Dermis blood vessel endothelial cell (primary cell): Measurements from ENCODE around the gene PNMA6E. TPM values are rescaled to one million over a fixed set of nuclear protein-coding genes. Genes with fewer than 3 reads are reported as not detected.
"Not testable (repeated sequence)": the region's sequence is repeated elsewhere in the genome, so short reads cannot be mapped to it uniquely, and the experiment has no call there.

Experiments
- DNase-seq: peaks from one replicate; pipeline ENCODE4 v3.0.0; 2010
- total RNA-seq: library from RNA; depleted of rRNA; stranded (reverse); fragments of >200 nt; gene quantifications from 2 replicates; pipeline ENCODE4 v1.2.3, GENCODE V29; 2014

PNMA6E gene
- total RNA-seq, 1 donor from 2014 or later, result not detected

DNA sequence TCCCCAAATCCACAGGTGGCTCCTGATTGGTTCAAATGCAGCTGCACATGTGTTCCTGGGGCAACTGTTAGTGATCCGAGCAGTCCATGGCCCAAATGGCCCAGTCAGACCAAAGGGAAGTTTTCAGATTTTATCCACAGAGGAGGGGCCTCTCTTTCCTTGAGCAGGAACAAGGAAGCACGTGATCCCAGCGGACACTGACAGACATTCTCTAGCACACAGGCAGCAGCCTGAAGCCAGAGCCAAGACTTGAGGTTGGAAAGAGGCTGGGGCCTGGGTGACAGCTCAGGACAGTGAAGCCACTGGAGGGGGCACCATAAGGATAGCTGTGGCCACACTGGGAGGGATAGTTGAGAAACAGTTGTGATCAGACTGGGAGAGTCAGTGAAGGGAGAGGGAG is 6.6 kb upstream of the PNMA6E start:
- peak; percentile 19 for DNase-seq

DNA sequence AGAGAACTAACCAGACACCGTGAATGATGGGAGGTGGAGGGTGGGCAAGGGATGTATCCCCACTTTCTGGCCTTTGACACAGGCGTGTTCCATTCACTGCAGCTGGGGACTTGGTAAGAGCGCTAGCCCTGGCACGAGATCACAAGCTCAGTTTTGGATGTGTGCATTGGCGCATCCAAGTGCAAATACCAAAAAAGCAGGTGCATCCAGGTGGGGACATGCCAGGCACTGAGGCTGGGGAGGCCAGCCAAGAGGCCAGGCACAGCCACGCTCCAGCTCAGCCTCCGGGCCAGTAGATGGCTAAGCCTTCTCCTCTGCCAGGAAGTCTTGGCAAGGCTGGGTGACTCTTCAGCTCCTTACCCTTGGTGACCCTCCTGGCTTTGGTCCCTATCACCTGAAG is 5.8 kb upstream of the PNMA6E start:
- no peak for DNase-seq

DNA sequence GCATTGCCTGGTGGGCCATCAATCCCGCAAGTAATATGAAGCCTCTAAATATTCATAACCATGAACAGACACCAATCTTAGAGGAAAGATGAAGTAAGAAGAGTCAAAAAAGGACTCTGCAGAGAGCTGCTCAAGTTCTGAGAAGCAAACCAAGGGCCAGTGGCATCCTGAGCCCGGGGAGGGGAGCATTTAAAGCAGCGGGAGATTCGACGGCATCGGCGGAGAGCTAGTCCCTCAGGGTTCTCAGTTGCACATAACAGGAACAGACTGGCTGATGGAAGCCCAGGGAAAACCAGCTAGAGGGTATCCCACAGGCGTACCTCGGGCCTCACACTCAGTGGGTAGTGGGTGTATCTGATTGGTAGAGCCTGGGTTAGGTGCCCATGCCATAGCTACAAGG is 4.9 kb upstream of the PNMA6E start:
- DNase-seq, result no peak

DNA sequence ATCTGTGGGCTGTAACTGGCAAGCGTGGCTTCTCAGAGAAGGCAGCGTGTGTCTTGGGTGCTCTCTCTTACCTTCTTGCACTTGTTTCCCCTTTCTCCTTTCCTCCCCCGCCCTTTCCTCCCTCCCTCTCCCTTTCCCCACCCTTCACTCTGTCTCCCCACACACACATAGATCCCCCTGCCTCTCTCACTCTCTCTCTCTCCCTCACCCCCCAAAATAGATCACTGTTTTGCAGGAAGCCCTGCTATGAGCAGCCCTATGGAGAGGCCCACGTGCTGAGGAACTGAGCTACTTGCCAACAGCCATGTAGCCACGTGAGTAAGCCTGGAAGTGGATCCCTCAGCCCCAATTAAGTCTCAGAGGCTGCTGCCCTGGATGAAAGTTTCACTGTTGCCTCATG is 4.3 kb upstream of the PNMA6E start:
- DNase-seq, result no peak

DNA sequence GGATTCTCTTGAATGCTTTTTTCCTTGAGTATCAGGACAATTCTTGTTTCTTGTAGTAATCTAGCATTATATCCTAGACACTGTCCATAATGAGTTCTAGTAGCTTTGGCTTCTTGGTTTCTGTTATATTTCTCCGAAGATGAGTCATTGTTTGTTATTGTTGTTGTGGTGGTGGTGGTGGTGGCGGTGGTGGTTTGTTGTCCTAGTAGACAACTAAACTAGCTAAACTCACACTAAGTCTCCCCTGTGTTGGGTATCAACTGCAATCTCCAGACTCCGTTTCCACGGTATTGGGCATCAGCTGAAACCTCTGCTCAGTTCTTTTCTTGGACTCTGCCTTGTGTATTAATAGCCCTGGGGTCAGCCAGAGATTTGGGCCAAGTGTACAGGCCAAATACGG is 3.2 kb upstream of the PNMA6E start:
- DNase-seq, result not testable (repeated sequence)

DNA sequence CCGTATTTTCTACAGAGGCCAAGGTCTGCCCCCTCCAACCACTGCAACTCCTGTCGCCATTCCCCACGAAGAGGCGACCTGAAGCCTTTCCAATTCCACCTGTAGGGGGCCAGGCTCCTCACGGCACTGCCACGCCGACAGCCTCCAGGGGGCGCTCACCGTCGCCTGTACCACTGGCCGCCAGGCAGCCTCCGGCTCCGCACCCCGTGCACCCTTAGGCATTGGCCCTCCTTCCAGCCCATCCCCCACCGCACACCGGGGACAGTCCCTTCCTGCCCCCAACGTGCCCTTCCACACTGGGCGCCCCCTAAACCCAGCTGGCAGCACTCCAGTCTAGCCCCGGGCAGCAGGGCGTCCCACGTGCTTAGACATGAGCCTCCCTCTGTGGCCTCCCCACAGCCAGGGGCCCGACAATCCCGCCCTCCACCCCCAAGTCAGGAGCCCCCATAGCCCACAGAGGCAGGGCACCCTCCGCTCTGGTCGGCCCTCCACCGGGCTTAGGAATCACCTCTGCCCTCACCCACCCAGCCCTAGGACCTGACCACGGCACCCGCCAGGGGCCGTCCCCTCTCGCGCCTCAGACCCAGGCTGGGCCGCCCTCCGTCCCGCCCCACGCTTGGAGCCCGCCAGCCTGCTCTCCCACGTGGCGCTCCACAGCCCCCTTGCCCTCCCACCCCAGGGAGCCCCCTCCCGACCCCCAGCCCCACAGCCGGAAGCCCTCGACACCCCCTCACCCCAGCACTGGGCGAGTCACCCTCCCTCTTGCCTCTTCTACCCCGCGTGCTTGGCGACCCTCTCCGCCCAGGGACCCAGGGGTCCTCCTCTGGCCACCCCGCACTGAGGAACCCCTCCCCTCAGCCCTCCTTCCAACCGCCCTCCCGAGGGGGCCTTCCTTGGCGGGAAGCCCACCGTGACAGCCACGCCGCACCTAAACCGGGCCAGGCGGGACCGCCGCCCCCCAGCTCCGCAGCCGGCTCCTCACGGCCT is 711 bp downstream of the PNMA6E start:
- peak; percentile 47 for DNase-seq

DNA sequence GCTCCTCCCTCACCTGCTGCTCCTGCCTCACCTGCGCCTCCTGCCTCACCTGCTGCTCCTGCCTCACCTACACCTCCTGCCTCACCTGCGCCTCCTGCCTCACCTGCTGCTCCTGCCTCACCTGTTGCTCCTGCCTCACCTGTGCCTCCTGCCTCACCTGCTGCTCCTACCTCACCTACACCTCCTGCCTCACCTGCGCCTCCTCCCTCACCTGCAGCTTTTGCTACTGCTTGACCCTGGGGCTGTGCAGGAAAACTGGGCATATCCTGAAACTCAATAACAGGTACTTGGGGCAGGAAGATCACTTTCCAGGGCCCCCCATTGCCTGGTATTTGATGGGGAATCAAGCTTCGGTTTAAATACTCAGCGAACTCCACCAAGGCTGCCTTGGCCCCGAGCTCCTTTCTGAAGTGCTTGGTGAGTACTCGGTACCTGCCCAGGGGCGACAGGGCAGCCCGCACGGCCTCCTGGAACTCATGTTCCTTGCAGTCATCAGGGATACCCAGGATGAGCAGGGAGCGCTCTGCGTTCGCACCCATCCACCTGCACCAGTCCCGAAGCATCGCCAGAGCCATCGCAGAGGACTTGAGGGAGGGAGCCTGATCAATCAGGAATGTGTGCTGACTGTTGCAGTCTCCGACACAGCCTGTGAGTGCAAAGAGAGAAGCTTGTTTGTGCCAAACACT is 2.7 kb downstream of the PNMA6E start:
- DNase-seq, result no peak

DNA sequence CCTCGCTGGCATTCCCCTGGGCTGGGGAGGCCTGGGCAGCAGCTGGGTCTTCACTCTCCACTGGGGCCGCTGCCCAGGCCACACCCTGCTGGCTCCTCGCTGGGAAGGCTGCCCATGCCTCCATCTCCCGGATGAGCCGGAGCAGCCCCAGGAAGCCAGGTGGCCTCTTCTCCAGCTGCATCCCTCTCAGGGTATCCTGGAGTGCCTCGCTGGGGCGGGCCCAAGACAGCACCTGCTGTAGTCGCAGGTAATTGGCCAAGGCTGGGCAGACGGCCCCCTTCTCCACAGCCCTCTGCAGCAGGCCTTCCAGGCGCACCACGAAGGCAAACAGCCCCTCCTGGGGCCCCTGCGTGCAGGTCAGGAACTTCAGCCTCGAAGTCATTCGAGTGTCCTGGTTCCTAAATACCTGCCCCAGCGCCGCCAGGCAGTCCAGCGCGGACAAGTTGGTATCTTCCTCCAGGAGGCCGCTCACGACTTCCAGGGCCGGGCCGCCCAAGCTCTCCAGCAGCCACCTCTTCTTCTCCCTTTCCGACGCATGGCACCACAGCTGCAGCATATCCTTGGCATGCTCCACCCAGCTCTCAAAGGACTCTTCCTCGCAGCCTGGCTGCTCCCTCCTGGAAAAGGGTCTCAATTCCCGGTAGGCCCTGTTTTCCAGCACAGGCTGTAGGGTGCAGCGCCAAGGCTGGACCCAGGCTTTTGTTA is 3.7 kb downstream of the PNMA6E start:
- no peak for DNase-seq

DNA sequence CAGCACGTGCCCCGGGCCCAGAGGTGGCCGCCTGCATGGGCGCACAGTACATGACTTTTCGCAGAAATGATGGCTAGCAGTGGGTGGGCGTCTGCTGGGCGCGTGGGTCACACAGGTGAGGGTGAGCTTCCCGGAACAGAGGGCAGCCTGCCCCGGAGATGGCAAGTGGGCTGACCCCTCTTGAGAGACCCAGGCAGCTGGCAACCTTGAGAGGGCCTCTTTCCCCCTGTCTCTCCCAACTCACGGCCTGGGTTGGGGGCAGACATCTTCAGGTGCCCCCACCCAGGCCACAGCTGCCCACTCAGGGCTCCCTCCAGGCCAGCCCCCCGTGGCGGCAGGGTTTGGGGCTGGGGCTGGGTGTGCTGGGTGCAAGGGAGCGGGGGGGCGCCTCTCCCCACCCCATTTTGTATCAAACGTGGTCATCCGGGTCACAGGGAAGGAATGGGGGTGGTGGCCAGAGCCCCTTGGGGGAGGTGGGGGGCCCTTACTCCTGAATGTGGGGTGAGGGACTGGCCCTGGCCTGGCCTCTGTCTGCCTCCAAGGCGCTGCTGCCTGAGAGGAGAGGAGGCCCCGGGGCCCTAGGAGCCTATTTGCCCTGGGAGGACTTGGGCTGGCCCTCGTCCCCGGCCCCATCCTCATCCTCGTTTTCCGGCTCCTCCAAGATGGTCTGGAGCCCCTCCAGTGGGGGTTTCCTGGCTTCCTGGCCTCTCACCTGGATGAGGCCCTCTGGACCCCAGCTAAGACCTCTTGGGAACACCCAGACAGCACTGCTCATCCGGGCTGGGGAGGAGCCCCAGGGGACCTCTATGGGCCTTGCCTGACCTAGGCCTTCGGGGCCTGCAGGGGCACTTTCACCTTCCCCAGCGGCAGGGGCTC is 4.6 kb downstream of the PNMA6E start:
- no peak for DNase-seq

DNA sequence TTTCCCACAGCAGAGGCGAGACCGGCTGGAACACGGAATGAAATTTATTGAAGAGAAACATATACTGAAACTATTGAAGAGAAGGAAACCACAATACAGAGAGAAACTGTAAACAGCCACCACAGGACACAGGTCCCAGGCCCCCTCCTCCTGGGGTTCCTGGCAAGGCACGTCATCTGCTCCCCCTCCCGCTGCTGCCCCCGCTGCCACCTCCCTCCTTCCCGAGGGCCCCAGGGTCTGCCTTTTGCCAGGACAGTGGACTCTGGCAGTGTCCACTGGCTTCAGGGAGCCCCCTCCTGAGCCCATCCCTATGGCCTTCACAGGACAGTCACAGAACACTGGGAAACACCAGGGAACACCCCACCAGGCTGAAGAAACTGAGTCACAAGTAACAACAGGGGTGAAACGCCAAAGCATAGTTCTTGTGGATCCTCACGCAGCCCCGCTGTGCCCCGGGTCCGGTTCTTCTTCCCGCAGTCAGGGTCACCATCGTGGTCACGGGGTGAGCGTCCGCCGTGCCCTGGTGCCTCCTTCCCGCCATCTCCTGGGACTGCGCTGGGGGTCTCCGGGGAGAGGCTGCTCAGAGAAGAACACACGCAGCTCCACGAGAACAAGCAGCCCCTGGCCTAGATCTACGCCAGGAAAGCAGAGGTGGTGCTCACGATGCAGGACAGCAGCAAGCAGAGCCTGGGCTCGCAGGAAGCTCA is 5.4 kb downstream of the PNMA6E start:
- DNase-seq, result no peak

DNA sequence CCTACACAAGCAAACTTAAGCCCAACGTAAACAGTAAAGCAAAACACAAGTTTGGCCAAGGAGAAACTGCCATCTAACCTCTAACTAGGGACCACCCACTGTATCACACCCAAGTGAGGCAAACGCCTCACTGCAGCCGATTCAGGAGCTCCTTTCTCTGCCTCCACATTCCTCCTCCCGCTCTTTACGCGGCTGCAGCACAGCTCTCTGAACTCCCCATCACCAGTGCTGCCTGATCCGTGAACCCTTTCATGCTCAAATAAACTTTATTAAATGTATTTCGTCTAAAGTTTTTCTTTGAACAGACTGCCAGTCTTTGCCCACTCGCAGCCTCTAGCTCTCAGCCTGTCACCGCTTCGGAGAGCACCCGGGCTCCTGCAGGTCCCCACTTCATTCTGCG is 6.5 kb downstream of the PNMA6E start:
- no peak for DNase-seq

DNA sequence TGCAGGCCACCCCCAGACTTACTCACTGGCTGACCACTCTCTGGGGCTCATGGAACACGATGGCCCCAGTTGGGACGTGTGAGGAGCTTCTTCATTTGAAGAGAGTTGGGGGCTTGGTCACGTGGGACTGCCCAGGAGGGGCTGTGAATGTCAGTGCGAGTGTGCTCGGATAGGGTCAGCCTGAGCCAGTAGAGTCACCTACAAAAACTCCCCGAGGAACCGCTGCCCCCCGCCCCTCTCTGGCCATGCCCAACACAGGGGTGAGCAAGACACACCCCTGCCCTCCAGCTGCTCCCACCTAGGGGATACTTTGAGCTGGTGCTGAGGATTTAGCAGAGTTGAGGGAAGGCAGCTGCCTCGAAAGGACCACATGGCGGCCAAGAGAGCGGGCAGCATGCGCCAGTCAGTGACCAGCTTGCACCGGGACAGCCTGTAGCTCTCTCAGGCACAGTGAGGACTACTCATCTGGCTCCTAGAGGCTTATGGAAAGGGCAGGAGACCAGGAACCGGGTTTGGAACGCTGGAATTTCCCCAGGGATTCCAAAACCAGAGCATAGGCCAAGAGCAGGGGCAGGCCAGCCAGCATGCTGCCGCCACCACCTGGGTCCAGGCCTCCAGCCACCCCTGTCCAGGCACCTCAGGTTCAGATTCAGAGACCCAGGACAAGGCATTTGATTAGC is 8.4 kb downstream of the PNMA6E start:
- no peak for DNase-seq

DNA sequence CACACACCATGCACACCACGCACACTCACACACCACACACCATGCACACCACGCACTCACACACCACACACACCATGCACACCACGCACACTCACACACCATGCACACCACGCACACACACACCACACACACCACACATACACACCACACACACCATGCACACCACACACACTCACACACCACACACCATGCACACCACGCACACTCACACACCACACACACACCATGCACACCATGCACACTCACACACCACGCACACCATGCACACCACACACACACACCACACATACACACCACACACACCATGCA is 11.7 kb downstream of the PNMA6E start:
- DNase-seq, result not testable (repeated sequence)

DNA sequence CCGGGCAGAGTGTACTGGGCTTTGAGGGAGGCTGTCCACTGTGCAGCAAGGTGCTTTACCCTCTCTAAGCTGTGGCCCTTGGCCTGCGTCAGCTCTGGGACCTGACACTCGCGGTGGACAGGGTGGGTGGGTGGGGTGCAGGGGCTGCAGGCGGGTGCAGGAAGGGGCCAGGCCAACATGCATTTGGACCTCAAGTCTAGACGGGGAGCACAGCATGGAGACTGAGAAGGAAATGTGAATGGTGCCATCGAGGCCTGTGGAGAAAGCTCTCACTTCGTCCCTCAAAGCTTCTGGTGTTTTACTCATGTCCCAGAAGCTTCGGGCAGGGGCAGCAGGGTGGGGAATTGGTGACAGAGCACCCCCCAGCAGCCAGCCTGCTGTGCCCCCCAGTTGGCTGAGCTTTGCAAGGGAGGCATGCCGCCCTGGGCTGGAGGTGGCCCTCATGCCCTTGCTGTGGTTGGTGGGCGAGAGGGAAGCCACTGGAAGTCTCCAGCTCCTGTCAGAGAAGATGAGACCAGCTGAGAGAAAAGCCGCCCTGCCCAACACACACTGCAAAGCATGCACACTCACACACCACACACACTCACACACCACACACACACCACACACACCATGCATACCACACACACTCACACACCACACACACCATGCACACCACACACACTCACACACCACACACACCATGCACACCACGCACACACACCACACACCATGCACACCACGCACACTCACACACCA is 12.3 kb downstream of the PNMA6E start:
- no peak for DNase-seq

DNA sequence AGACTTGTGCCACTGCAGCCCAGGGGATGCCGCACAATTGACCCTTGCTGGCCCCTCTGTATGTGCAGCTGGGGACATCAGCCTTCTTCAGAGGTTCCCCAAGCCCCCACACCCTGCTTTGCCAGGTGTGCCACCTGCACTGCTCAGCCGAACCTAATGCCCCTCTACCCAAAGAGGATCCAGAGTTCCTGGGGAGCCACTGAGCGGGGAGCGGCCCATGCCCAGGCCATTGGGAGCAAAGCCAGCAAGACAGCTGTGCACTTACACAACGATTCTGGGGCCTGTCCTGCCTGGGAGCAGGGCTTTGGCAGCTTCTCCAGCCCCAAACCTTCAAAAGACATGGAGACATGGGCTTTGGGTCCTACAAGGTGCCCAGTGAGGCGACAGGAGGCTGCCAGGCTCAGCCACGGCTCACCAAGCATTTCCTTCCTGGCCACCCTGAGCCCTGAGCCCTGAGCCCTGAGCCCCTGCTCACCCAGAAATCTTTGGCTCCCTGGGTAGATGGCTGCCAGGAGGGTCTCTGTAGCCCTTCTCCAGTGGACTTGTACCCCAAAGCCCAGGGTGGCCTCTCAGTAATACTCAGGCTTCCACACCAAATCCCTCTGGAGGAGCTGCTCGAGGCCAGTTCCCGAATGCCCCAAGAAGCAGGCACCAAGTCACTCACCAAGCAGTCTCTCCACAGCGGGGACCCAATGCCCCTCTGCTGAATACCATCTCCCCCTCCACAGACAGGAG is 13.0 kb downstream of the PNMA6E start:
- no peak for DNase-seq

DNA sequence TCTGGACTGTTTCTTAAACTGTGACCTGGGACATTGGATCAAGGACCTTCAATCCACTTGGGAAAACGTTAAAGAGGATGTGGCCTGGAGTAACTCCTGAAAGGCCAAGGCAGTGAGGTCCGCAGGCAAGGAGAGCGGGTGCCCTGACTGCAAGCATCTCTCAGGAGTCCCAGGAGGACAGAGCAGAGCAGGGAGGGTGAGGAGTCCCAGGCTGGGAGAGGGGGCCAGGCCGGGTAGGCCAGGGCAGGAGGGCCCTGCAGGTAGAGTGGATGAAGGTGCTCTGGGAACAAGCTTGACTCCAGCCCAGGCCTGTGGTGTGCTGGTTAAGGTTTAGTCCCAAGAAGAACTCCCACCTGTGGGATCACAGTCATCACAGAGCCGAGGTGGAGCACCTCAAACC is 13.8 kb downstream of the PNMA6E start:
- no peak for DNase-seq

DNA sequence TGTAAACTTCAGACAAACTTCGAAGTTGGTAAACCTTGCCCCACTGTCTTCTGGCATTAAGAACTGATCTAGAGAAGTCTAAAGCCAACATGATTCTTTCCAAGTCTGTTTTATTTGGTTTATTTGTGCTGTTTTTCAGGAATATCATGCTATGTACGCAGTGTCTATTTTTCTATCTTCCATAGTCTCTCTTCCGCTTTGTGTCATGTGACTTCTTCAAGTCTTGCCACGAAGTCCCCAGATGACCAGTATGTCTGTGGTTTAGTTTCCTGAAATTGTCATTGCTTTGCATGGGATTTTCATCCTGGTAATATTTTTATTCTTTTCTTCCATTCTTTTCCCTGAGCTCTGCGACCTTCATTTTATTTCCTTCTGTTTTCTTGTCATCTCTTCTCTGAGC is 15.1 kb downstream of the PNMA6E start:
- no peak for DNase-seq

DNA sequence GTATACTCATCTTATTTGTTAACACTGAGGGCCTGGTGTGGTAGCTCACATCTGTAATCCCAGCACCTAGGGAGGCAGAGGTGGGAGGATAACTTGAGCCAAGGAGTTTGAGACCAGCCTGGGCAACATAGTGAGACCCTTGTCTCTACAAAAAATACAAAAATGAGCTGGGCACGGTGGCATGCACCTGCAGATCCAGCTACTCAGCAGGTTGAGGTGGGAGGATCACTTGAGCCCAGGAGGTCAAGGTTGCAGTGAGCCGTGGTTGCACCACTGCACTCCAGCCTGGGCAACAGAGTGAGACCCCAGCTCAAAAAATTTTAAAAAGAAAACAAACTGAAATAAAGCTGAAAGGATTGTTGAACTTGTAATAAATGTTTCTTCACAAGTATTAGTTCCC is 16.2 kb downstream of the PNMA6E start:
- DNase-seq, result not testable (repeated sequence)

DNA sequence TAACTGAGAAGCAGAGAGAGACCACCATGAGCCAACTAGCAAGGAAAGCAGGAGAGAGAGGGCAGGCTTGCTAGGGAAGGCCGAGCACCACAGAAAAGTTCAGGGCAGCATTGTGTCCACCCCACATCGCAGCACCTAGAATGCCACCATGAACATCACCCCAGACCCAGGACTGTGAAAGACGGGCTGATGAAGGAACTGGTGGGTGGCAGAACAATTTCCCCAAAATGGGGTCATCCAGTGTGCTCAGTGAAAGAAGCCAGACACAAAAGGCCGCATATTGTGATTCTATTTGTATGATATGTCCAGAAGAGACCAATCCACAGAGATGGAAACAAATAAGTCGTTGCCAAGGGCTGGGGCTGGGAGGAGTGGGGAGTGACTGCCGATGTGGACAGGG is 16.8 kb downstream of the PNMA6E start:
- no peak for DNase-seq
